Astrocyte (in vitro differentiated cells and primary cell): ENCODE data around the gene DAB2. TPM values are rescaled to one million over a fixed set of nuclear protein-coding genes. Genes with fewer than 3 reads are reported as not detected.

Source experiments
- DNase-seq: peaks from one replicate; pipeline ENCODE4 v3.0.0-alpha.2; 2010; ENCODE audit warnings: low read depth
- FAIRE-seq: peaks from 2 replicates; lab custom pipeline; 2011; peaks lifted over from hg19 to GRCh38; lab: Jason Lieb, UNC
- H2AFZ ChIP-seq: 2 replicates; pipeline ENCODE4 v1.6.0; 2012; ENCODE audit warnings: low read depth, low read length, inconsistent platforms
- H3K27ac ChIP-seq: 2 replicates; pipeline ENCODE4 v1.5.1; 2011; ENCODE audit warnings: low read depth, low read length, inconsistent platforms
- H3K27me3 ChIP-seq: 2 replicates; pipeline ENCODE4 v1.6.0; 2011; ENCODE audit warnings: low read length, inconsistent platforms; ENCODE audit not compliant: insufficient read depth
- H3K36me3 ChIP-seq: 2 replicates; pipeline ENCODE4 v1.5.1; 2011; ENCODE audit warnings: low read length, inconsistent platforms; ENCODE audit not compliant: insufficient read depth
- H3K4me1 ChIP-seq: 2 replicates; pipeline ENCODE4 v1.5.1; 2011; ENCODE audit warnings: low read length, inconsistent platforms; ENCODE audit not compliant: insufficient read depth
- H3K4me2 ChIP-seq: 2 replicates; pipeline ENCODE4 v1.6.0; 2012; ENCODE audit warnings: low read length, inconsistent platforms
- H3K4me3 ChIP-seq: 2 replicates; pipeline ENCODE4 v1.5.1; 2011; ENCODE audit warnings: low read depth, mild to moderate bottlenecking, low read length, inconsistent platforms; ENCODE audit not compliant: insufficient read depth
- H3K79me2 ChIP-seq: 2 replicates; pipeline ENCODE4 v1.6.0; 2012; ENCODE audit warnings: mild to moderate bottlenecking, low read length, inconsistent platforms; ENCODE audit not compliant: insufficient read depth
- H3K9ac ChIP-seq: 2 replicates; pipeline ENCODE4 v1.6.0; 2012; ENCODE audit warnings: mild to moderate bottlenecking, low read length, inconsistent platforms
- H3K9me3 ChIP-seq: 2 replicates; pipeline ENCODE4 v1.5.1; 2012; ENCODE audit warnings: low read depth, mild to moderate bottlenecking, low read length, inconsistent platforms; ENCODE audit not compliant: insufficient read depth
- H4K20me1 ChIP-seq: 2 replicates; pipeline ENCODE4 v1.6.0; 2012; ENCODE audit warnings: low read length, inconsistent platforms; ENCODE audit not compliant: insufficient read depth
- H3K27ac Mint-ChIP-seq: one replicate; pipeline ENCODE4 v1.8.0; 2021; ENCODE audit warnings: mild to moderate bottlenecking, mixed read lengths; ENCODE audit not compliant: unreplicated experiment
- H3K27me3 Mint-ChIP-seq: one replicate; pipeline ENCODE4 v1.8.0; 2021; ENCODE audit warnings: low read depth, mixed read lengths; ENCODE audit not compliant: unreplicated experiment
- H3K36me3 Mint-ChIP-seq: one replicate; pipeline ENCODE4 v1.8.0; 2021; ENCODE audit warnings: low read depth, mixed read lengths; ENCODE audit not compliant: unreplicated experiment
- H3K4me1 Mint-ChIP-seq: one replicate; pipeline ENCODE4 v1.8.0; 2021; ENCODE audit warnings: low read depth, mixed read lengths; ENCODE audit not compliant: unreplicated experiment
- H3K4me3 Mint-ChIP-seq: one replicate; pipeline ENCODE4 v1.8.0; 2021; ENCODE audit warnings: mild to moderate bottlenecking, moderate library complexity, mixed read lengths; ENCODE audit not compliant: unreplicated experiment
- H3K9me3 Mint-ChIP-seq: one replicate; pipeline ENCODE4 v1.8.0; 2021; ENCODE audit warnings: mild to moderate bottlenecking, mixed read lengths; ENCODE audit not compliant: unreplicated experiment
- EZH2 ChIP-seq: IDR thresholded peaks from 2 replicates; pipeline ENCODE4 v1.6.1; 2012; ENCODE audit warnings: mild to moderate bottlenecking, low read length, inconsistent platforms; ENCODE audit not compliant: insufficient read depth
- total RNA-seq: library from RNA; stranded (reverse); gene quantifications from 2 replicates; pipeline ENCODE4 v1.2.1, GENCODE V29; 2021
- TF ChIP-seq, protein P1 (sequence below): IDR thresholded peaks from 2 replicates; pipeline ENCODE4 v1.5.1; 2011; ENCODE audit warnings: low read depth, mild to moderate bottlenecking, inconsistent platforms, low read length, moderate library complexity; ENCODE audit not compliant: insufficient read depth

Gene DAB2
- total RNA-seq, 1 donor from 2014 or later = 84.5 TPM

DNA sequence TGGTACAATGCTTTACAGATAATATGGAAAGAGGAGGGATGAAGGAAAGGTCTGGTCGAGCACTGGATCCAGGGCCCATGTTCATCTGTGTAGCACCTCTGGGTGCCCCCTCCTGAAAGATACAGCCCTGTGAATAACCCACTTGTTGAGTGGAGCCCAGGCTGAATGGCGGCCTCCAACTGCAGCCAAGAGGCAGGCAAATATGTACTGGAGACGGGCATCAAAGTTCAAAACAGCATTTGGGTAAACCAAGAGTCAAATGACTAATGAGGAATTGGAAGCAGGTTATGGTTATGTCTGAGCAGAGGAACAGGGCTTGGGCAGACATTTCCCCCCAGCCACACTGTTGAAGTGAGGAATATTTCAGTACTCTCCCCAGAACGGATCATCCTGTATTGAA is 61.6 kb downstream of the DAB2 start:
- H3K4me3 ChIP-seq = no peak overlapping the region
- no peak overlapping the region for H3K9ac ChIP-seq
- FAIRE-seq (no peak), DNase-seq (no peak)
- no peaks in the 10 kb centered on the region for H3K36me3 Mint-ChIP-seq
- no peaks in the 10 kb centered on the region for H3K36me3 ChIP-seq
- no peak overlapping the region for H2AFZ ChIP-seq
- no peak overlapping the region for H3K4me3 Mint-ChIP-seq
- no peaks in the 10 kb centered on the region for H3K4me1 ChIP-seq
- TF ChIP-seq, protein P1, sequence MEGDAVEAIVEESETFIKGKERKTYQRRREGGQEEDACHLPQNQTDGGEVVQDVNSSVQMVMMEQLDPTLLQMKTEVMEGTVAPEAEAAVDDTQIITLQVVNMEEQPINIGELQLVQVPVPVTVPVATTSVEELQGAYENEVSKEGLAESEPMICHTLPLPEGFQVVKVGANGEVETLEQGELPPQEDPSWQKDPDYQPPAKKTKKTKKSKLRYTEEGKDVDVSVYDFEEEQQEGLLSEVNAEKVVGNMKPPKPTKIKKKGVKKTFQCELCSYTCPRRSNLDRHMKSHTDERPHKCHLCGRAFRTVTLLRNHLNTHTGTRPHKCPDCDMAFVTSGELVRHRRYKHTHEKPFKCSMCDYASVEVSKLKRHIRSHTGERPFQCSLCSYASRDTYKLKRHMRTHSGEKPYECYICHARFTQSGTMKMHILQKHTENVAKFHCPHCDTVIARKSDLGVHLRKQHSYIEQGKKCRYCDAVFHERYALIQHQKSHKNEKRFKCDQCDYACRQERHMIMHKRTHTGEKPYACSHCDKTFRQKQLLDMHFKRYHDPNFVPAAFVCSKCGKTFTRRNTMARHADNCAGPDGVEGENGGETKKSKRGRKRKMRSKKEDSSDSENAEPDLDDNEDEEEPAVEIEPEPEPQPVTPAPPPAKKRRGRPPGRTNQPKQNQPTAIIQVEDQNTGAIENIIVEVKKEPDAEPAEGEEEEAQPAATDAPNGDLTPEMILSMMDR = no peak
- TF ChIP-seq EZH2 = no peak
- H3K4me2 ChIP-seq = no peak overlapping the region
- no peaks in the 10 kb centered on the region for H3K27me3 ChIP-seq
- H3K9me3 ChIP-seq = peaks cover 2% of the 10 kb centered on the region
- H3K27ac Mint-ChIP-seq = no peak overlapping the region
- no peaks in the 10 kb centered on the region for H3K4me1 Mint-ChIP-seq
- peaks cover 3% of the 10 kb centered on the region for H3K9me3 Mint-ChIP-seq
- no peaks in the 10 kb centered on the region for H4K20me1 ChIP-seq
- H3K27ac ChIP-seq = no peak overlapping the region
- H3K27me3 Mint-ChIP-seq = no peaks in the 10 kb centered on the region
- H3K79me2 ChIP-seq = no peaks in the 10 kb centered on the region

GRCh38 chr5:39362646-39363045 is 62.1 kb downstream of the DAB2 start:
- Histone ChIP-seq H3K36me3 (no peaks in the 10 kb centered on the region), H3K27ac (no peak overlapping the region), H4K20me1 (no peaks in the 10 kb centered on the region), H3K4me2 (no peak overlapping the region), H3K4me1 (no peaks in the 10 kb centered on the region), H2AFZ (no peak overlapping the region), H3K79me2 (no peaks in the 10 kb centered on the region), H3K27me3 (no peaks in the 10 kb centered on the region), H3K4me3 (no peak overlapping the region), H3K9me3 (peaks cover 2% of the 10 kb centered on the region), H3K9ac (no peak overlapping the region)
- DNase-seq (no peak), FAIRE-seq (no peak)
- no peaks in the 10 kb centered on the region for H3K36me3 Mint-ChIP-seq
- peaks cover 3% of the 10 kb centered on the region for H3K9me3 Mint-ChIP-seq
- no peak overlapping the region for H3K27ac Mint-ChIP-seq
- no peak overlapping the region for H3K4me3 Mint-ChIP-seq
- TF ChIP-seq EZH2 = no peak
- TF ChIP-seq, protein P1 = no peak
- no peaks in the 10 kb centered on the region for H3K4me1 Mint-ChIP-seq
- no peaks in the 10 kb centered on the region for H3K27me3 Mint-ChIP-seq

DNA sequence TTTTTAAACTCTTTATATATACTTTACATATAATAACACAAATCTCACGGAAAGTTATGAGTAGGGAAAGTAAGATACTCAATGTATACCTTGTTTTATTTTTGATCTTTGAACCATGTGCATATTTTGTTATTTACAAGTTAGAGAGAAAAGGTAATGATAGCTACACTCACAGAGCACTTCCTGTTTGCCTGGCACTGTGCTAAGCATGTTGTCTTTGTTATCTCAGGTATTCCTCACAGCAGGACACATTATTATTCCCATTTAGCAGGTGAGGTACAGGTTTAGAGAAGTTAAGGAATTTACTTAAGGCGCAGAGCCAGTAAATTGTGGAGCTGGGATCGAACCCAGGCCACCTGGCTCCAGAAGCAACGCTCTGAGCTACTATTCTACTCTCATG is 63.5 kb downstream of the DAB2 start:
- TF ChIP-seq, protein P1 = no peak
- no peaks in the 10 kb centered on the region for H3K4me1 ChIP-seq
- no peaks in the 10 kb centered on the region for H3K36me3 ChIP-seq
- FAIRE-seq (no peak), DNase-seq (no peak)
- H2AFZ ChIP-seq = no peak overlapping the region
- no peaks in the 10 kb centered on the region for H3K79me2 ChIP-seq
- H3K4me2 ChIP-seq = no peak overlapping the region
- Mint-ChIP-seq H3K27me3 (no peaks in the 10 kb centered on the region), H3K36me3 (no peaks in the 10 kb centered on the region), H3K27ac (no peak overlapping the region), H3K4me1 (no peaks in the 10 kb centered on the region), H3K4me3 (no peak overlapping the region), H3K9me3 (peaks cover 3% of the 10 kb centered on the region)
- no peak overlapping the region for H3K9ac ChIP-seq
- peaks cover 2% of the 10 kb centered on the region for H3K9me3 ChIP-seq
- no peaks in the 10 kb centered on the region for H3K27me3 ChIP-seq
- no peak overlapping the region for H3K27ac ChIP-seq
- no peaks in the 10 kb centered on the region for H4K20me1 ChIP-seq
- no peak overlapping the region for H3K4me3 ChIP-seq
